Measurements from ENCODE around the gene NUMB.
"Not testable (repeated sequence)": the region's sequence is repeated elsewhere in the genome, so short reads cannot be mapped to it uniquely, and the experiment has no call there.

NUMB gene

GRCh38 chr14:73465823-73466532 is 7.6 kb upstream of the NUMB start:
- DNase-seq (ENCODE audit: low spot score), result peak; percentile 14

GRCh38 chr14:73463411-73463810 is 5.1 kb upstream of the NUMB start:
- no peak for DNase-seq (ENCODE audit: low spot score)

GRCh38 chr14:73462815-73463214 is 4.5 kb upstream of the NUMB start:
- DNase-seq (ENCODE audit: low spot score), result no peak

GRCh38 chr14:73462048-73462715 is 3.8 kb upstream of the NUMB start:
- DNase-seq (ENCODE audit: low spot score), result no peak

GRCh38 chr14:73461478-73462047 is 3.2 kb upstream of the NUMB start:
- DNase-seq (ENCODE audit: low spot score), result no peak

GRCh38 chr14:73460691-73461127 is 2.4 kb upstream of the NUMB start:
- no peak for DNase-seq (ENCODE audit: low spot score)

GRCh38 chr14:73459959-73460358 is 1.6 kb upstream of the NUMB start:
- no peak for DNase-seq (ENCODE audit: low spot score)

- peak; percentile 15 for DNase-seq (ENCODE audit: low spot score)
Observed at GRCh38 chr14:73457924-73458182, 493 bp downstream of the NUMB start.

- no peak for DNase-seq (ENCODE audit: low spot score)
Observed at GRCh38 chr14:73457041-73457923, 1.1 kb downstream of the NUMB start.

- no peak for DNase-seq (ENCODE audit: low spot score)
Observed at GRCh38 chr14:73455294-73455693, 3.1 kb downstream of the NUMB start.

- no peak for DNase-seq (ENCODE audit: low spot score)
Observed at GRCh38 chr14:73452341-73453186, 5.8 kb downstream of the NUMB start.

GRCh38 chr14:73443758-73444157 is 14.6 kb downstream of the NUMB start:
- DNase-seq (ENCODE audit: low spot score), result no peak

- DNase-seq (ENCODE audit: low spot score), result no peak
Observed at GRCh38 chr14:73441286-73441685, 17.1 kb downstream of the NUMB start.

- no peak for DNase-seq (ENCODE audit: low spot score)
Observed at GRCh38 chr14:73438993-73439392, 19.4 kb downstream of the NUMB start.

GRCh38 chr14:73437206-73437605 is 21.1 kb downstream of the NUMB start:
- no peak for DNase-seq (ENCODE audit: low spot score)

GRCh38 chr14:73432124-73432523 is 26.2 kb downstream of the NUMB start:
- DNase-seq (ENCODE audit: low spot score), result no peak

GRCh38 chr14:73428353-73428824 is 30.0 kb downstream of the NUMB start:
- no peak for DNase-seq (ENCODE audit: low spot score)

- DNase-seq (ENCODE audit: low spot score), result no peak
Observed at GRCh38 chr14:73427516-73428264, 30.7 kb downstream of the NUMB start.

GRCh38 chr14:73426877-73427276 is 31.5 kb downstream of the NUMB start:
- no peak for DNase-seq (ENCODE audit: low spot score)

GRCh38 chr14:73424453-73424852 is 33.9 kb downstream of the NUMB start:
- DNase-seq (ENCODE audit: low spot score), result peak; percentile 44

GRCh38 chr14:73423092-73423491 is 35.3 kb downstream of the NUMB start:
- DNase-seq (ENCODE audit: low spot score), result not testable (repeated sequence)
